Measurements from ENCODE around the gene ARHGEF28. TPM values are rescaled to one million over a fixed set of nuclear protein-coding genes. Genes with fewer than 3 reads are reported as not detected.

Gene ARHGEF28
- total RNA-seq, 2 experiments from 2014 or later = not detected

DNA sequence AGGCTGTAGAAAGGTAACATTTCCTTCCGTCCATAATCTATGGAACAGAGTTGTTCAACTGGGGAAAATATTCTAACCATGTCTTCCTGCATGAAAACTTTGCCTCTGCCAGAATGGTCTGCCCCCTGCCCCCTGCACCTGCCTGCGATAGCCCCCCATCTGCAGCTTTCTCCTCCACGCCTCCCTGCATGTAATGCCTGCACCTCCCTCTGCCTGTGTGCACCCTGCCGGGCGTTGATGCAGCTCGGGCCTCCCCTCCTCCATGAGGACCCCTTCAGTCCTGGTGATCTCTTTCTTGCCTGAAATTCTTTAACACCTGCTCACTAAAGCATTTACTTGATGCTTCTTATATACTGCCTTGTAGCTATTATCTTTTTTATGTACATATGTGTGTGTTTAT lies 266.2 kb downstream of the ARHGEF28 start:
- Histone ChIP-seq H3K36me3 (ENCODE audit: insufficient read depth, low read length) (no peaks in the 10 kb centered on the region), H3K27ac (ENCODE audit: low read depth, low read length, poor library complexity, severe bottlenecking) (no peak overlapping the region), H3K4me2 (ENCODE audit: low read length) (no peak overlapping the region), H3K4me1 (ENCODE audit: insufficient read depth, low read length, poor library complexity, severe bottlenecking) (no peaks in the 10 kb centered on the region), H3K9me2 (ENCODE audit: insufficient read depth, low read length) (no peaks in the 10 kb centered on the region), H3K9me3 (ENCODE audit: low read length) (no peaks in the 10 kb centered on the region), H3K79me2 (ENCODE audit: insufficient read depth, low read depth, low read length) (no peaks in the 10 kb centered on the region), H4K20me1 (ENCODE audit: insufficient read depth, low read length) (no peaks in the 10 kb centered on the region), H3K4me3 (ENCODE audit: low read depth, low read length, poor library complexity, severe bottlenecking) (no peak overlapping the region), H2AFZ (ENCODE audit: low read length) (no peak overlapping the region)
- no TSS peak for BruUV-seq (replicated peaks)
- TF ChIP-seq, protein P1, sequence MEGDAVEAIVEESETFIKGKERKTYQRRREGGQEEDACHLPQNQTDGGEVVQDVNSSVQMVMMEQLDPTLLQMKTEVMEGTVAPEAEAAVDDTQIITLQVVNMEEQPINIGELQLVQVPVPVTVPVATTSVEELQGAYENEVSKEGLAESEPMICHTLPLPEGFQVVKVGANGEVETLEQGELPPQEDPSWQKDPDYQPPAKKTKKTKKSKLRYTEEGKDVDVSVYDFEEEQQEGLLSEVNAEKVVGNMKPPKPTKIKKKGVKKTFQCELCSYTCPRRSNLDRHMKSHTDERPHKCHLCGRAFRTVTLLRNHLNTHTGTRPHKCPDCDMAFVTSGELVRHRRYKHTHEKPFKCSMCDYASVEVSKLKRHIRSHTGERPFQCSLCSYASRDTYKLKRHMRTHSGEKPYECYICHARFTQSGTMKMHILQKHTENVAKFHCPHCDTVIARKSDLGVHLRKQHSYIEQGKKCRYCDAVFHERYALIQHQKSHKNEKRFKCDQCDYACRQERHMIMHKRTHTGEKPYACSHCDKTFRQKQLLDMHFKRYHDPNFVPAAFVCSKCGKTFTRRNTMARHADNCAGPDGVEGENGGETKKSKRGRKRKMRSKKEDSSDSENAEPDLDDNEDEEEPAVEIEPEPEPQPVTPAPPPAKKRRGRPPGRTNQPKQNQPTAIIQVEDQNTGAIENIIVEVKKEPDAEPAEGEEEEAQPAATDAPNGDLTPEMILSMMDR (conservative IDR thresholded peaks at IDR 0.05; ENCODE audit: low read length) = no peak
- TF ChIP-seq EZH2phosphoT487 (IDR thresholded peaks at IDR 0.05; ENCODE audit: borderline replicate concordance, low read depth, low read length) = no peak
- DNase-seq (ENCODE audit: low spot score) = no peak
- ChIA-PET POLR2A (no interaction called here), CTCF (ENCODE audit: unreplicated experiment) (no interaction called here)
- intact Hi-C loops (cut with micrococcal nuclease; ENCODE audit: unreplicated experiment) = no loop called here

DNA sequence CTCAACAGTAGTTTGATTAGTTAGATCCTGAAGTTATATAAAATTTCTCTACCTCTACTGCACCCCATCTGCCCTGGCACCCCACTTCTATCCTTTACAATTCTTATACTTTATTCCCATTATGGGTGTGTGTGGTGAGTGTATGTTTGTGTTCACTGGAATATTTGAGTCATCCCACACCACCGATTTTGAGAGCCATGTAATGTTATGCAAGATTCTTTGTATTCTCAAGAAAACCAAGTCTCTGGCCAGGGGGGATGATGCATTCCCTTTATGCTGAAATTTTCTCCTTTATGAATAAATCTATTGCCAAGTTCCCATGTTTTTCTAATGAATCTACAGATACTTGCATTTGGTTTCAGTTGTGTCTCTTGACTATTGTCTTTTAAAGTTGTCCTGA lies 266.8 kb downstream of the ARHGEF28 start:
- POLR2A ChIA-PET = no interaction called here
- no peak for DNase-seq (ENCODE audit: low spot score)
- no peaks in the 10 kb centered on the region for H4K20me1 ChIP-seq (ENCODE audit: insufficient read depth, low read length)
- intact Hi-C loops (cut with micrococcal nuclease; ENCODE audit: unreplicated experiment) = no loop called here
- H3K36me3 ChIP-seq (ENCODE audit: insufficient read depth, low read length) = no peaks in the 10 kb centered on the region
- TF ChIP-seq, protein P1 (conservative IDR thresholded peaks at IDR 0.05; ENCODE audit: low read length) = no peak
- no peak for TF ChIP-seq EZH2phosphoT487 (IDR thresholded peaks at IDR 0.05; ENCODE audit: borderline replicate concordance, low read depth, low read length)
- H3K9me2 ChIP-seq (ENCODE audit: insufficient read depth, low read length) = no peaks in the 10 kb centered on the region
- no peak overlapping the region for H3K4me2 ChIP-seq (ENCODE audit: low read length)
- no peaks in the 10 kb centered on the region for H3K4me1 ChIP-seq (ENCODE audit: insufficient read depth, low read length, poor library complexity, severe bottlenecking)
- BruUV-seq (replicated peaks) = no TSS peak
- H3K4me3 ChIP-seq (ENCODE audit: low read depth, low read length, poor library complexity, severe bottlenecking) = no peak overlapping the region
- H3K9me3 ChIP-seq (ENCODE audit: low read length) = no peaks in the 10 kb centered on the region
- H3K79me2 ChIP-seq (ENCODE audit: insufficient read depth, low read depth, low read length) = no peaks in the 10 kb centered on the region
- no peak overlapping the region for H2AFZ ChIP-seq (ENCODE audit: low read length)
- H3K27ac ChIP-seq (ENCODE audit: low read depth, low read length, poor library complexity, severe bottlenecking) = no peak overlapping the region
- CTCF ChIA-PET (ENCODE audit: unreplicated experiment) = no interaction called here

DNA sequence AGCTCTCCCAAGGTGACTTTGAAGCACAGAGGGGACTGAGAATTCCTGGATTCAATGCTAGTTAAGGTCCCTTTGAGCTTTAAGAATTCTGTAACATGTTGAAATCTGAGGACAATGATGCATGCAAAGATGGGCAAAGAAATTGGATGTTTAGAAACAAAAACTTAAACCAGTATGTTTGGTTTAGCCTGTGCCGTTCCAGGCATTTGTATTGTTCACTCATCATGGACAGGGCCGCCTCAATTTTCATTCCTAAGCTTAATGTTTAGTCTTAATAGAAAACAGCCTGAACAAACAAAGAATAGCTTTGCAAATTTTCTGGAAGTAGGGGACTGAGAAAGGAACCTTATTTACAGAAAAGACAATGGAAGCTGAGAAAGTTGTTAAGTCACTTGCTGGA lies 267.8 kb downstream of the ARHGEF28 start:
- H3K79me2 ChIP-seq (ENCODE audit: insufficient read depth, low read depth, low read length) = no peaks in the 10 kb centered on the region
- no peak for TF ChIP-seq EZH2phosphoT487 (IDR thresholded peaks at IDR 0.05; ENCODE audit: borderline replicate concordance, low read depth, low read length)
- TF ChIP-seq, protein P1 (conservative IDR thresholded peaks at IDR 0.05; ENCODE audit: low read length) = no peak
- no TSS peak for BruUV-seq (replicated peaks)
- H3K9me2 ChIP-seq (ENCODE audit: insufficient read depth, low read length) = no peaks in the 10 kb centered on the region
- no peak overlapping the region for H2AFZ ChIP-seq (ENCODE audit: low read length)
- CTCF ChIA-PET (ENCODE audit: unreplicated experiment) = no interaction called here
- H3K27ac ChIP-seq (ENCODE audit: low read depth, low read length, poor library complexity, severe bottlenecking) = no peak overlapping the region
- H3K4me1 ChIP-seq (ENCODE audit: insufficient read depth, low read length, poor library complexity, severe bottlenecking) = no peaks in the 10 kb centered on the region
- no peaks in the 10 kb centered on the region for H3K36me3 ChIP-seq (ENCODE audit: insufficient read depth, low read length)
- intact Hi-C loops (cut with micrococcal nuclease; ENCODE audit: unreplicated experiment) = no loop called here
- no peak overlapping the region for H3K4me2 ChIP-seq (ENCODE audit: low read length)
- no peaks in the 10 kb centered on the region for H3K9me3 ChIP-seq (ENCODE audit: low read length)
- DNase-seq (ENCODE audit: low spot score) = no peak
- POLR2A ChIA-PET = interaction anchor here (1.0 kb wide), 1 partner anchor 1324 kb away, joined by 3 read pairs; no protein-coding TSS in a partner anchor
- H4K20me1 ChIP-seq (ENCODE audit: insufficient read depth, low read length) = no peaks in the 10 kb centered on the region
- no peak overlapping the region for H3K4me3 ChIP-seq (ENCODE audit: low read depth, low read length, poor library complexity, severe bottlenecking)

Data from OCI-LY7 (cell line).